GM19238 (cell line): Measurements from ENCODE around the gene ATF7IP.
"Not testable (repeated sequence)": the region's sequence is repeated elsewhere in the genome, so short reads cannot be mapped to it uniquely, and the experiment has no call there.

Source experiments
- DNase-seq: peaks from one replicate; pipeline ENCODE4 v3.0.0; 2011; ENCODE audit warnings: low spot score; ENCODE audit not compliant: insufficient read length

Gene ATF7IP

GRCh38 chr12:14367040-14367661 lies 1.7 kb downstream of the ATF7IP start:
- DNase-seq, result no peak

DNA sequence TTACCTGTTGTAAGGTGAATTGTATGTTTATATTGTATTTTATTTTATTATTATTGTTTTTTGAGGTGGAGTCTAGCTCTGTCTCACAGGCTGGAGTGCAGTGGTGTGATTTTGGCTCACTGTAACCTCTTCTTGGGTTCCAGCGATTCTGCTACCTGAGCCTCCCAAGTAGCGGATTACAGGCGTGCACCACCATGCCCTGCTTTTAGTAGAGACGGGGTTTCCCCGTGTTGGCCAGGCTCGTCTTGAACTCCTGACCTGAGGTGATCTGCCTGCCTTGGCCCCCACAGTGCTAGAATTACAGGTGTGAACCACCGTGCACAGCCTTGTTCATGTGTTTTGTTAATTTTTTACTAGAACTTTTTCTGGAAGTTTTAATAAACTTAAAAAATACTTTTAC lies 3.8 kb downstream of the ATF7IP start:
- no peak for DNase-seq

DNA sequence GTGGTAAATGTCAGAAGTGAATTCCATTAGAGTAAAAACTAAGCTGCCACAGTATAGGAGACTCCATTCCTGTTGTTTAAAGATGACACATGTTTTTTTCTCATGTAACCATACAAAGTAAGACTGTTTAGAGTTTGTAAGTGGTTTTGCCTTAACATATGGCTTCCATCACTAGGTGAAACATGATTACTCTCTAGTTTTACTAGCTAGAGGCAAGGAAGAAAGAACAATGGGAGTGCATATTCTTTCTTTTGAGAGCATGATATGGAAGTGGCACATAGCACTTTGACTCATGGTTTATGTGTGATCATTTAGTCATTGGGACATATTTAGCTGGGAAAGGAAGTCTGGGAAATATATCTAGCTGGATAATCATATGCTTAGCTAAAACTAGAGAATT lies 7.7 kb downstream of the ATF7IP start:
- no peak for DNase-seq

DNA sequence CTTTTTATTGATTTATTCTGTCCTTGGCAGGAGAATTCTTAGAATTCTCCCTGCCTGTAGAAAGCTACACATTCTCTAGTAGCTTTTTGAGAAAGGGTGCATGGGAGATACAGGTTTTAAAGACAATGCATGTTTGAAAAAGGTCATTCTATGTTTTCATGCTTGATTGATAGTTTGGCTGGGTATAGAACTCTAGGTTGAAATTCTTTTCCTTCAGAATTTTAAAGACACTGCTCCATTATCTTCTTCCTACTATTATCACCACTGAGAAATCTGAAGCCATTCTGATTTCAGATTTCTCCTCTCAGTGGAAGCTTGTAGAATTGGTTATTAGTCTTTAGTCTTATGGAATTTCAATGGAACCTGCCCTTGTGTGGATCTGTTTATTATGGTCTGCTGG lies 14.0 kb downstream of the ATF7IP start:
- DNase-seq, result no peak

DNA sequence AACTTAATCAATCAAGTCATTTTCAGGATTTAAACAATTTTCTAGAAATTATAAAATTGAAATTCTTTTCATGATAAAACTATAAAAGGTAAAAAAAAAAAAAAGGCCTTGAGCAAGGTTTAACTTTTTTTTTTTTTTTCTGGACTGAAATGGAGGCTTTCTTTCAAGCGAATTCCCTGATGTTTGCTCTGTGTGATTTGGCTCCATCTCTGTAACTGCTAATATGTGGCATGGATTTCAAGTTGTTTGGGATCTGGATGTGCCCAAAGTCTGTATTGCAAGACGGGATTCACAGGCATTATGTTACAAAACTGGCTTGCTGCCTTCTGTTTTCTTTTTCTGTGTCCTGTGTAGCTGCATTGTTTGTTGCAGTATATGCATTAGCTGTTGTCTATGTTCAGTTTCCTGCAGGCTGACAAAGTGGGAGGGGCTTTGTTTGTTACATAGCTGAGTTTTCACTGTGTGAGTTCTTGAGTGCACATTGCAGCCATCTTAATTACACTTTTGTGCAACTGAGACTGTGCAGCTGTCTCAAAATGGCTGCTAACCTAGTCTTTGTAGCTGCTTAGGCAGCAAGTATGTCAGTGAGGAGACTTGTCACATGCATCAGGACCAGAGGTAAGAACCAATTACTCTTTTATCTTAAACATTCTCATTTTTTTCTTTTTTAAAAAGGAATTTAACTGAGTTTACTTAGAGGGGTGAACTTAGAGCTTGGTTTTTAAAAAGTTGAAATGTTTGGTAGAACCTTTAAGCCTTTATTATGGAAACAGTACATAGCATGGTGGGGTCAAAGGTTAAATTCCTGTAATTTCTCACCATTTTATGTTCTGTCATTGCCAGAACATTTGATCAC lies 19.5 kb downstream of the ATF7IP start:
- DNase-seq, result peak; percentile 38

DNA sequence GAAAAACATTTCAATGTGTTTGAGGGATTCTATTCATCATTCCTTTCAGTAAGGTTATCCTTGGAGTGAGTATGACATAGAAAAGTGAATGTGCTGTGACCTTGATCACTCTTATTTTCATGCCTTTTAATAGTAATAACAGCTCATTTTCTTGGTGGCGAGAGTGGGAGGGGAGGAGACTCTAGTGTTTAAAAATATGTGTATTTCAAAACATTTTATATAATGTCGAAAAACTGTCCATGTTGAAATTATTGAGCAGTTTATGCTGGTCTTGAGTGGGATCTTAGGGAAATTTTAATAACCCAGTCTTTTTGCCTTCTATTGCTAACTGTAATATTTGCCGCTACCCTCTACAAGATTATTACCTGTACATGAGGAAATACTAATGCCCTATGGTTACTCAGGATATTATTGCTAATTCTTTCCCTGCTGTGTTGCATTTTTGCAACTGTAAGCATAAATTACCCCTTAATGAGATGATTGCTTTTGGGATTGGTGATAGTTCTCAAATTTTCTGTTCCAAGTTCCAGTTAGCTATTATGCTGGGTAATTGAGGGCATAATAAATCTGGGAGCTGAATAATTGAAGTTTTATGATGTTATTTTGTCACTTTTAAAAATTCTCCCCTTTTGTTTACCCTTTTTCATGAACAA lies 21.9 kb downstream of the ATF7IP start:
- DNase-seq, result no peak

GRCh38 chr12:14390449-14390848 lies 25.0 kb downstream of the ATF7IP start:
- DNase-seq, result no peak

DNA sequence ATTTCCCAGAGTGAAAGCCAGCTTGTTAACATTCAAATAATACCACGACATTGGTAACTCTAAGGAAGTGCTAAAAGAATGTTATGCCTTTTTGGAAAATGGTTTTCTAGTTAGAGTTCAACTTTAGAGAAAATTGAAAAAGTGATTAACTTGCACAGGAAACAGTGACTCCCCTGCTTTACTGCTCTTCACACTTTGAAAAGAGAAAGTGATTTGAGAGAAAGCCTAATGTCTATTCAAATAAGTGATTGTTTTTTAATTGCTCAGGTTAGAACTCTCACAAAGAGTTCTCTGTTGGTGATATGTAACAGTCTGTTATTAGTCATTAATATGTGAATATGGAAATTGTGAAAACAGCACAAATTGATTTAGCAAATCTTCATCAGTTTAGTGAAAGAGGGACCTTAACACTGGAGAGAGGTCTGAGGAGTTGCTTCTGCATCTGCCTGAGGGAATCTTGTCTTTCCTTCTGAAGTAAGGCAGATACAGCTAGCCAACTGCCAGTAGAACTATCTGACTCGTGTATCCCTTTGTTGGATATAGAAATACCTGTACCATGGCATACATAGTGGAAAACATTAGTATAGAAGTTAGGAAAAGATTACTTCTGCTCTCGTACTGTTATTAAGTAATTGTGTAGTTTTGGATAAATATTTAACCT lies 25.5 kb downstream of the ATF7IP start:
- no peak for DNase-seq

GRCh38 chr12:14393751-14394150 lies 28.3 kb downstream of the ATF7IP start:
- no peak for DNase-seq

GRCh38 chr12:14394317-14395073 lies 29.0 kb downstream of the ATF7IP start:
- DNase-seq, result no peak

DNA sequence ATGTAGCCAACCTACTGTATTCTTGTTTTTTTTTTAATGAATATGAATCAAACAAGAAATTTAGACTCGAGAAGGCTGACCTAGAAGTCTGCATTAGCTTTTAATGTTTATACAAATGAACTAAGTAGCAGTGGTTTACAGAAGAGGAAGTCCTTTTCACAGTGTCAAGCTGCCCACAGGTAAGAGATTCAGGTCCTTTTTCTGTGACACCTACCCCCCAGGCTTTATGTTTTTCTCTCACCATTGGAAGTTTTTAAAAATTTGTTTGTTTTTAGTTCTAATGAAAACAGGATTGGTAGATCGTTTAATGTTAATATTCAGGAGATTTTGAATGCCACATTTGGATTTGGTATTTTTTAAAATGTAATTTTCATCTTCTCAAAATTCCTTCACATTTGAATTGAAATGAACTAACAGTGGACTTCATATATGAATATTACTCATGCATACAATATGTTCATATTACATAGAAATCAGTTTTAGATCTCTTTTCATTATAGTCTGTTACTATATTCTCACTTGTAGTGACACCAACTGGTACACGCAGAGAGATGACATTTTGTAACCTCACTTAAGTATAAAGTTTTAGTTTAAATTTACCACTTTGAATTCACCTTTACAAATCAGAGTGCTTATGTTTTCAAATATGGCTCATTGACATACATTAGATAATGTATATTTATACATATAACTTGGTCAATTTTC lies 29.7 kb downstream of the ATF7IP start:
- no peak for DNase-seq

DNA sequence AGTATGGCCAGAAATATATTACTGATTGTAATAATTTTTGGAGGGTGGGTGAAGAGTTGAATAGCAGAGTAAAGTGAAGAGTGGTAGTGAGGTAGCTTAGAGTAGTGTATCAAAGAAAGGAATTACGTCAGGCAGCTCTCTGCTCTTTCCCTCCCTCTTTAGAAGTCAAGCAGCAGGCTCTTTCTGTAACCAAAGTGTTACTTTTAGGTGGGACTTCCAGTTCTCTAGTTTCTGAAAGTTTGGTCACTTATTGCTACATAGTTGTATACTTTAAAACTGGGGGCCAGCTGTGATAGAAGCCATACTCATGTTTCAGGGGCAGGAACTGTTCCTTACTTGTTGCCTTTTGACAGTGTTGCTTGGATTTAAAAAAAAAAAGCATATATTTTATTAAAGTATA lies 30.6 kb downstream of the ATF7IP start:
- DNase-seq, result no peak

- no peak for DNase-seq
Observed at GRCh38 chr12:14399871-14400270, 34.4 kb downstream of the ATF7IP start.

DNA sequence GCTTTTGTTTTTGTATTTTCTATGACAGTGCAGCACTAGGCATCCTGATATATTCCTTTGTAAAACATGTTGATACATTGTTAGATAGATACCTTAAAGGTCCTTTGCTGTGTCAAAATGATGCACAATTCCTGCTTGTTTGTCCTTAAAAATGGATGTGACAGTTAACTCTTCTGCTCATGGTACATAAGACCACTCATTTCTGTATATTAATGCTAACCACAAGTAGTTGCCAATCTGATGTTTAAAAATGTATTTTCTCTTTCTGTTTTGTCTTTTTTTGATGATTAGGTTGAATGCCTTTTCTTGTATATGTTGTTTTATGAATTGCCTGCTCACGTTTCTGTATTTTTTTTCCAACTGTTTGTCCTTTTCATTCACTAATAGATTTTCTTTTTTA lies 35.1 kb downstream of the ATF7IP start:
- DNase-seq, result no peak

DNA sequence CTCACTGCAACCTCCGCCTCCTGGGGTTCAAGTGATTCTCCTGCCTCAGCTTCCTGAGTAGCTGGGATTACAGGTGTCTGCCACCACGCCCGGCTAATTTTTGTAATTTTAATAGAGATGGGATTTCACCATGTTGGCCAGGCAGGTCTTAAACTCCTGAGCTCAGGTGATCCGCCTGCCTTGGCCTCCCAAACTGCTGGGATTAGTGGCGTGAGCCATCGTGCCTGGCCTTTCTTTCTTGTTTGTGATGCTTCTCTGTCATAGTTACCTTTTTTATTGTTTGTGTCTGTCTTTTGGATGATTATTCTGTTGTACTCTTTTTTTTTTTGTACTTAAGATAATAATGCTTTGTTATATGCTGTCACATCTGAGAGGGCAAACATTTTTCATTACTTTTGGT lies 35.8 kb downstream of the ATF7IP start:
- DNase-seq, result not testable (repeated sequence)

GRCh38 chr12:14402697-14403096 lies 37.2 kb downstream of the ATF7IP start:
- DNase-seq, result no peak

DNA sequence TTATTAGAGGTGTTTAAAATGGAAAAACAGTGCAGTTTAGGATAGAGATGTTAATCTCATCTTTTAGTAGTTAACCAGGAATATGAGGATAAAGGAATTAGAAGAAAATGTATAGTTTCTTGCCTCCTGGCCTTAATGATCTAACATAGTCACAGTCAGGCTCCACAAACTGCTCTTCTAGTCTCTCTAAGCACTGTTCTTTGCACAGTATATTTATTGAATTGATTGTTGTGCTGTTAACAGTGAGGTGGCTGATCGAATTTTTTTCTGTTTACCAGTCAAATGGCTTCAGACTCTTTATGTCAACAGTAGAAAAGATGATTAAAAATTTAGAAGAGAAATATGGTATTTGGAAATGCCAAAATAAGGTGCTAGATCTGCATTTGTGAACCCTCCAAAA lies 37.8 kb downstream of the ATF7IP start:
- no peak for DNase-seq

DNA sequence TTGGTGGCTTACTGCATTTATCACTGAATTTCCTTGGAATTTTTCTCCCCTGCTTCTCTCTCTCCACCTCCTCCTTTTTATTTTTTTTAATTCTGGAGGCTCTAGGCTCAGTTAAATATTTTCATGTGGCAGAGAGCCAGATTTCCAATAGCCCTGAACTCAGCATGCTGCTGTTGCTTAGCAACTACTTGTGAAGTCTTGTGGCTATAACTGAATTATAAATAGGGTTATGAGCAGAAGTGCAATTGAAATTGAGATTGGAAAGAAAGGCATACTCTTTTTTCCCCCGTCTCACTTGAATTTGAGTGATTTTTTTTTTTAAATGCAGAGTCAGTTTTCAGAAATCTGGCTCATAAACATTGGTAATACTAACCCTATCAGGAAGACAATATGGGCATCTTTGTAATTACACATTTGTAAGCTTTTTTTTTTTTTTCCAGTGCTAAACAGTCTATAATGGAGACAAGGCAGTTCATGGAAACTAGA lies 38.3 kb downstream of the ATF7IP start:
- no peak for DNase-seq

GRCh38 chr12:14405407-14405806 lies 39.9 kb downstream of the ATF7IP start:
- not testable (repeated sequence) for DNase-seq

DNA sequence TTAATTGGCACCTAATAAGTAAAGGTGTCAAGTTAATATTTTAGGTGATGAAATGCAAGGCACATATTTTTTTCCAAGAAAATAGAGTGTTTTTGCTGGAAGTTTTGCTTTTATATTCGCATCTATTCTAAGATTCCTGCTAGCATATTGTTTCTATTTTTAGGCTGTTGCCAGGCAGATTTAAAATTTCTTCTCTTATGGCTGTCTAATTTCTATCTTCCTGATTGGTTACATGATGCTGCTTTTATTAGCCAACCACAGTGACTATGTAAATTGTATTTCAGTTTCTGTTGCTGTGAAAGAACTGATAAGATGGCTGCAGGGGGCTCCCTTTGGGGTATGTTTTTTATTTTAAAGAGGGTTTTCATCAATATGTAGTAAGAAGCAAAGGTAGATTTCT lies 42.7 kb downstream of the ATF7IP start:
- DNase-seq, result no peak
